GM12878 (cell line): ENCODE measurements around the gene MED13. TPM values are rescaled to one million over a fixed set of nuclear protein-coding genes. Genes with fewer than 3 reads are reported as not detected.
A peak's percentile ranks its signal among the peaks of the same experiment; 100 is the strongest.

ENCODE experiments used
- BCL11A ChIP-seq: IDR thresholded peaks from 2 replicates; pipeline ENCODE4 v1.6.1; 2011; ENCODE audit warnings: low read depth, low read length
- CHD2 ChIP-seq: IDR thresholded peaks from 2 replicates; pipeline ENCODE4 v1.6.1; 2011; ENCODE audit warnings: low read depth, low read length, improper control_type of control experiment, borderline replicate concordance
- CUX1 ChIP-seq: IDR thresholded peaks from 2 replicates; pipeline ENCODE4 v1.6.1; 2012; ENCODE audit warnings: improper control_type of control experiment, low read depth, low read length; ENCODE audit not compliant: insufficient replicate concordance
- ESRRA ChIP-seq: IDR thresholded peaks from 2 replicates; pipeline ENCODE4 v1.6.1; 2012; ENCODE audit warnings: mild to moderate bottlenecking, low read length, improper control_type of control experiment
- EZH2 ChIP-seq: IDR thresholded peaks from 2 replicates; pipeline ENCODE4 v1.6.1; 2012; ENCODE audit warnings: low read depth, mild to moderate bottlenecking, control low read depth, inconsistent platforms, low read length, borderline replicate concordance; ENCODE audit not compliant: control insufficient read depth
- FOXK2 ChIP-seq: fragments of 450-650 bp; IDR thresholded peaks from 2 replicates; pipeline ENCODE4 v1.6.1; 2017; ENCODE audit warnings: mild to moderate bottlenecking, moderate library complexity
- IKZF2 ChIP-seq, 2 experiments: fragments of 450-650 bp; IDR thresholded peaks; 2 replicates each; pipeline ENCODE4 v1.6.1; 2017; ENCODE audit warnings: mild to moderate bottlenecking in 2 of 2, moderate library complexity in 2 of 2
- IRF4 ChIP-seq: IDR thresholded peaks from 2 replicates; pipeline ENCODE4 v1.6.1; 2011; ENCODE audit warnings: low read depth, low read length
- MEF2B ChIP-seq: fragments of 450-650 bp; IDR thresholded peaks from 2 replicates; pipeline ENCODE4 v1.6.1; 2018; ENCODE audit warnings: mild to moderate bottlenecking, moderate library complexity; ENCODE audit not compliant: partially characterized antibody, poor library complexity, severe bottlenecking
- MLLT1 ChIP-seq: fragments of 450-650 bp; IDR thresholded peaks from 2 replicates; pipeline ENCODE4 v1.6.1; 2016; ENCODE audit warnings: mild to moderate bottlenecking
- NR2C2 ChIP-seq: IDR thresholded peaks from 2 replicates; pipeline ENCODE4 v1.6.1; 2011; ENCODE audit warnings: borderline replicate concordance, low read depth; ENCODE audit not compliant: control insufficient read depth, insufficient read length
- POLR2A ChIP-seq: IDR thresholded peaks from 2 replicates; pipeline ENCODE4 v1.6.1; 2011; ENCODE audit warnings: low read depth, mild to moderate bottlenecking, low read length
- RAD21 ChIP-seq: IDR thresholded peaks from 2 replicates; pipeline ENCODE4 v1.6.1; 2011; ENCODE audit warnings: mild to moderate bottlenecking, low read depth, low read length, moderate library complexity; ENCODE audit not compliant: insufficient read depth
- SIX5 ChIP-seq: IDR thresholded peaks from 2 replicates; pipeline ENCODE4 v1.6.1; 2011; ENCODE audit warnings: mild to moderate bottlenecking, low read depth, low read length, moderate library complexity; ENCODE audit not compliant: severe bottlenecking
- SMARCA5 ChIP-seq: fragments of 450-650 bp; IDR thresholded peaks from 2 replicates; pipeline ENCODE4 v1.6.1; 2017; ENCODE audit warnings: mild to moderate bottlenecking
- SMC3 ChIP-seq: IDR thresholded peaks from 2 replicates; pipeline ENCODE4 v1.6.1; 2011; ENCODE audit warnings: low read length, improper control_type of control experiment, borderline replicate concordance
- STAT3 ChIP-seq: IDR thresholded peaks from 2 replicates; pipeline ENCODE4 v1.6.1; 2011; ENCODE audit warnings: low read depth, low read length, improper control_type of control experiment
- TBL1XR1 ChIP-seq: IDR thresholded peaks from 2 replicates; pipeline ENCODE4 v1.6.1; 2012; ENCODE audit warnings: low read depth, low read length, improper control_type of control experiment
- TCF12 ChIP-seq: IDR thresholded peaks from 2 replicates; pipeline ENCODE4 v1.6.1; 2011; ENCODE audit warnings: low read depth, mild to moderate bottlenecking, low read length
- ZNF592 ChIP-seq: fragments of 450-650 bp; IDR thresholded peaks from 2 replicates; pipeline ENCODE4 v1.6.1; 2017; ENCODE audit warnings: mild to moderate bottlenecking, moderate library complexity
- ZZZ3 ChIP-seq: IDR thresholded peaks from 2 replicates; pipeline ENCODE4 v1.6.1; 2011; ENCODE audit warnings: low read depth; ENCODE audit not compliant: control insufficient read depth, insufficient read length
- polyA plus RNA-seq, 11 experiments: library from polyadenylated mRNA; depleted of rRNA in 4 of 11; unstranded in 6 of 11; stranded (reverse) in 5 of 11; fragments of >200 nt; fragmentation: Nextera tagmentation in 4 of 11; fragmentation: Illumina TruSeq in 1 of 11; extraction: Ambion mirVana in 4 of 11; extraction: Trizol in 1 of 11; gene quantifications; 1 replicate in 1 of 11; 2 replicates in 10 of 11; pipeline versions ENCODE4 v1.2.1 to v1.2.3, GENCODE V29; 2011 to 2016; ENCODE audit warnings: inconsistent platforms in 2 of 11, missing spikeins in 2 of 11, low read depth in 1 of 11
- total RNA-seq, 4 experiments: library from RNA; depleted of rRNA in 3 of 4; stranded (reverse); fragments of >200 nt in 3 of 4; fragmentation: Illumina TruSeq in 1 of 4; extraction: Trizol in 1 of 4; gene quantifications; 2 replicates each; pipeline versions ENCODE4 v1.2.1 to v1.2.3, GENCODE V29; 2013 to 2021

MED13 gene
- total and polyA plus RNA-seq, 10 of the 15 experiments (the other 5 are each of a cell fraction or from before 2014, with no cell fraction given): 4.6 to 49.7 (median 21.3) TPM

- TF ChIP-seq CUX1 (no peak), TCF12 (no peak), CHD2 (no peak), SMARCA5 (no peak), EZH2 (no peak), BCL11A (no peak), NR2C2 (no peak), RAD21 (no peak), TBL1XR1 (no peak), SIX5 (no peak), FOXK2 (no peak), IKZF2 (IDR thresholded peaks at IDR 0.05) (no peak), SMC3 (no peak), IRF4 (no peak), ESRRA (no peak), POLR2A (peak; percentile 21; the same call in 1 of the 2 replicates), MEF2B (no peak), STAT3 (no peak), MLLT1 (no peak), ZNF592 (no peak), ZZZ3 (no peak)
Observed at GRCh38 chr17:62064791-62065563, at the start of gene MED13 (continued).
